Epithelial cell of proximal tubule (primary cell): ENCODE results near the gene NR6A1. TPM values are rescaled to one million over a fixed set of nuclear protein-coding genes. Genes with fewer than 3 reads are reported as not detected.

Source experiments
- DNase-seq: peaks from one replicate; pipeline ENCODE4 v3.0.0-alpha.2; 2011; ENCODE audit warnings: low read depth
- H3K4me3 ChIP-seq: 2 replicates; pipeline ENCODE4 v1.5.1; 2011; ENCODE audit warnings: low read depth, mild to moderate bottlenecking, low read length
- total RNA-seq: library from RNA; depleted of rRNA; stranded (reverse); fragments of >200 nt; gene quantifications from 2 replicates; pipeline ENCODE4 v1.2.3, GENCODE V29; 2015
- TF ChIP-seq, protein P1 (sequence below): conservative IDR thresholded peaks from 2 replicates; pipeline ENCODE4 v1.5.1; 2012; ENCODE audit warnings: low read depth, mild to moderate bottlenecking, low read length

The NR6A1 gene
- total RNA-seq, 1 donor from 2014 or later, result 2.0 TPM

DNA sequence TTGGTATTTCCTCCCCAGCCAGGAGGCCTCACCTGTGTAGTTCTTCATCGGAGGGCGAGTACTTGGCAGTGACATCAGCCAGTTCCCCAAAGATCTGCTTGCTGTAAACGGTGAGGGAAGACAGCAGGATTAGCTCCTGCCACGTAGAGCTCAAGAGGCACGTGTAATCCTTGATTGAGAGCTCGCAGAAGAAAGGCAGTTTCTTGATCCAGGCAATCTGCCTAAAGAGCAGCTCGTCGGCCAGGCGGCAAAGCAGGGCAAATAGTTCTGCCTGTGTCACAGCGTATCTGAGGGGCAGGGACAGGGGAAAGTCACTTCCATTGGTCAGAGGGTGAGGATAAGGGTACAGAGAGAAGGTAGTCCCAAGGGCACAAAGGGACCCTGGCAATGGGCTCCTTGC, 235.3 kb downstream of the NR6A1 start:
- DNase-seq, result no peak
- no peak overlapping the region for H3K4me3 ChIP-seq
- TF ChIP-seq, protein P1, sequence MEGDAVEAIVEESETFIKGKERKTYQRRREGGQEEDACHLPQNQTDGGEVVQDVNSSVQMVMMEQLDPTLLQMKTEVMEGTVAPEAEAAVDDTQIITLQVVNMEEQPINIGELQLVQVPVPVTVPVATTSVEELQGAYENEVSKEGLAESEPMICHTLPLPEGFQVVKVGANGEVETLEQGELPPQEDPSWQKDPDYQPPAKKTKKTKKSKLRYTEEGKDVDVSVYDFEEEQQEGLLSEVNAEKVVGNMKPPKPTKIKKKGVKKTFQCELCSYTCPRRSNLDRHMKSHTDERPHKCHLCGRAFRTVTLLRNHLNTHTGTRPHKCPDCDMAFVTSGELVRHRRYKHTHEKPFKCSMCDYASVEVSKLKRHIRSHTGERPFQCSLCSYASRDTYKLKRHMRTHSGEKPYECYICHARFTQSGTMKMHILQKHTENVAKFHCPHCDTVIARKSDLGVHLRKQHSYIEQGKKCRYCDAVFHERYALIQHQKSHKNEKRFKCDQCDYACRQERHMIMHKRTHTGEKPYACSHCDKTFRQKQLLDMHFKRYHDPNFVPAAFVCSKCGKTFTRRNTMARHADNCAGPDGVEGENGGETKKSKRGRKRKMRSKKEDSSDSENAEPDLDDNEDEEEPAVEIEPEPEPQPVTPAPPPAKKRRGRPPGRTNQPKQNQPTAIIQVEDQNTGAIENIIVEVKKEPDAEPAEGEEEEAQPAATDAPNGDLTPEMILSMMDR, result no peak

DNA sequence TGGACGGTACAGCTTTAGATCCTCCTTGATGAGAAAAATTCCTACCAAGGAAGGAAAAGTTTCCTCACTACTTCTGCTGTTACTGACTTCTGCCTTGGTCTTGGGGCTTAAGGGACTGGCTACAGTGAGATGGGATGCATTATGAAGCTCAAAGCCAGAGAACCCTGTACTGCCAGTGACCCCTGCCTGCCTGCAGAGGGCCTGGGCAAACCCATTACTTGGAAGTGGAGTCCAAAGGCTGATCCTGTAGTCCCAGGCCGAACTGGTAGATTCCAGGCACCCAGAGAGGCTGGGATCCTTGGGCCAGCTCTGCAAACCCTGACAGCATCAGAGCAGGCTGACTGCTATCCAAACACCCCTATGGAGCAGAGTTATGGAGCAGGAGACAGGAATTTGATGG, 238.2 kb downstream of the NR6A1 start:
- TF ChIP-seq, protein P1, result no peak
- H3K4me3 ChIP-seq, result no peak overlapping the region
- DNase-seq, result no peak

DNA sequence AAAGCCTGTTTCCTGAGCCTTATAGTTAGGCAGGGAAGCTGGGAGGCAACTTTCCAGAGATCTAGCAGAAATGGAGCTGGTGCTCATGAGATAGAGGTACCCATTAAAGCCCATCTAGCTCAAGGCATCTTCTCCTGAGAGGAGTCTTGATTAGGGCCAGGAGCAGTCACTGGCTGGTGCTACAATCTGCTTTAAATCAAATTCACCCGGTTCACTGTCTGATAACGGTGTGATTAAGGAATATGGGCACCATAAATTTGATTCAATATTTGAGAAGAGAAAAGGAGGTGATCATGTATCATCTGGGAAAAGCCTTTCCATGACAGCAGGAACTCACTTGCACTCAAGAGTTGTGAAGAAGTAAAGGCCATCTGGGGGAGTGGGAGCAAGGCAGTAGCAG, 240.0 kb downstream of the NR6A1 start:
- TF ChIP-seq, protein P1, result no peak
- DNase-seq, result no peak
- no peak overlapping the region for H3K4me3 ChIP-seq

DNA sequence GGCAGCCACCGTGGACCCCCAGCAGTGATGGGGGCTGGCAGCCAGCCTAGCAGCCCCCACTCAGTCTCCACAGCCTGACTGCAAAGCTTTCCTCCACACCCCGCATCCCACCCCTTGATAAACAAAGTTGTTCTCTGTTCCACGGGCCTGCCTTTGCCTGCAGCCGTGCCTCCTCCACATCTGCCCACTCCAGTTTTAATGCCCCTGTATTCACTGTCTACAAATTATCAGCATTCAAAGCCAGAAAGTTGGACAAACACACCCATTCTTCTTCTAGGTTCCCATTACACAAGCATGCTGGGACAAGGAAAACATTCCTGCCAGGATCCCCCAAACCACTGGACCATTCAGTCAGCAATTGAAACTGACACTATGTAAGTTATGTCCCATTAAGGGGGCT, 240.9 kb downstream of the NR6A1 start:
- no peak for DNase-seq
- H3K4me3 ChIP-seq, result no peak overlapping the region
- TF ChIP-seq, protein P1, result no peak

- no peak overlapping the region for H3K4me3 ChIP-seq
- TF ChIP-seq, protein P1, result no peak
- no peak for DNase-seq
These were observed 243.3 kb downstream of the NR6A1 start for GRCh38 chr9:124527781-124528180.

DNA sequence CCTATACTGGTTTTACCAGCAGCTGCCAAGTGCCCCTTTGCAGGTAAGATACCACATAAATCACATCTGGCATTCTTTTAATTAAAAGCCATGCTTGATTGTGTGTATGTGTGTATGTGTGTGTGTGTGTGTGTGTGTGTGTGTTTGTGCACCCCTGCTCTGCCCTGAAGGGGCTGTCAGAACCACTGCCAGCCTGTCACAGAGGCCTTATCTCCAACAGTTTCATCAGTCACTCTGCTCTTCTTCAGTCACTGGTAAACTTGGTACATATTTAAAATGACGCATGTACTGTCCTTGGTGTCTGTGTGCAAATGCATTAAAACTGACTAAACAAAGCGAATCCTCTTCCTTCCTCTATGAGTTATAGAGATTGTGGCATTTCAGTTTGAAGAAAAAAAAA, 244.9 kb downstream of the NR6A1 start:
- TF ChIP-seq, protein P1, result no peak
- DNase-seq, result no peak
- no peak overlapping the region for H3K4me3 ChIP-seq
